LNCAP (cell line): ENCODE measurements around the gene TMEM50B.

ENCODE experiments used
- TF ChIP-seq, protein P1 (sequence below): fragments of 450-650 bp; IDR thresholded peaks from 2 replicates; pipeline ENCODE4 v1.5.1; 2017; ENCODE audit warnings: mild to moderate bottlenecking

The TMEM50B gene

DNA sequence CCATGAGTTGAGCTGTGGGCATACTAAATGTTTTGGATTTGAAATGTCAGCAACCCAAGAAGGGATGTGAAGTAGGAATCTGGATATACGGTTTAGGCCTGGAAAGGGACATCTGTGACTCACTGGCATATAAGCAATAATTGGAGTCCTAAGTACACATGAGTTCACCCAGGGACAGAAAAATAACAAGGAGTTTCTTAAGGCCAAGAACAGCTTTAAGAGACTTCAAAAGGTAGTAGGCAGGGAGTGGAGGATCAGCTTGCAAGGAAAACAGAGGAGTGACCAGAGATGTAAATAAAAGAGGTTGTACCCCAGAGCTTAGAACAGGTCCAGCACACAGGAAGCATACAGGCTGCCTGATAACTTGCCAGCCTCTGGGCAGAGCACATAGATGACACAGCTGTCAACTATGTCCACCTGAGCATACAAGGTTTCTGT is 28.1 kb downstream of the TMEM50B start:
- TF ChIP-seq, protein P1, sequence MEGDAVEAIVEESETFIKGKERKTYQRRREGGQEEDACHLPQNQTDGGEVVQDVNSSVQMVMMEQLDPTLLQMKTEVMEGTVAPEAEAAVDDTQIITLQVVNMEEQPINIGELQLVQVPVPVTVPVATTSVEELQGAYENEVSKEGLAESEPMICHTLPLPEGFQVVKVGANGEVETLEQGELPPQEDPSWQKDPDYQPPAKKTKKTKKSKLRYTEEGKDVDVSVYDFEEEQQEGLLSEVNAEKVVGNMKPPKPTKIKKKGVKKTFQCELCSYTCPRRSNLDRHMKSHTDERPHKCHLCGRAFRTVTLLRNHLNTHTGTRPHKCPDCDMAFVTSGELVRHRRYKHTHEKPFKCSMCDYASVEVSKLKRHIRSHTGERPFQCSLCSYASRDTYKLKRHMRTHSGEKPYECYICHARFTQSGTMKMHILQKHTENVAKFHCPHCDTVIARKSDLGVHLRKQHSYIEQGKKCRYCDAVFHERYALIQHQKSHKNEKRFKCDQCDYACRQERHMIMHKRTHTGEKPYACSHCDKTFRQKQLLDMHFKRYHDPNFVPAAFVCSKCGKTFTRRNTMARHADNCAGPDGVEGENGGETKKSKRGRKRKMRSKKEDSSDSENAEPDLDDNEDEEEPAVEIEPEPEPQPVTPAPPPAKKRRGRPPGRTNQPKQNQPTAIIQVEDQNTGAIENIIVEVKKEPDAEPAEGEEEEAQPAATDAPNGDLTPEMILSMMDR: no peak

DNA sequence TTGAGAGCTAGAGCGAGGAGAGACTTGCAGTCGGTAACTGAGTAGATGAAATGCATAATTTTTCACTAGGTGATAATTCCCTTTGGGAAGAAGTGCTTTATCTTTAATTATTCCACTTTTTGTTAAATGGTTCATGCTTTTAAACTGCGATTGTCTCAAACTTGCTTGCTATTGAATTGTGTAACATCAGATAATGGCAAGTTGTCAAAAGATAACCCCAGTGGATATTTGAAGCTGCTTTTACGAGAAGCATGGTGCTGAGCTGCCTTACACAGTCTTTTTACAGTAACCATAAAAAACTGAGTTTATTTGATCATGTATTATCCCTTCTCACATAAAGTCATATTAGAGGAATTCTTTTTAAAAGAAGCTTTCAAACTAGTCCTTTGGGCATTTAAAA is 30.2 kb downstream of the TMEM50B start:
- TF ChIP-seq, protein P1: no peak

DNA sequence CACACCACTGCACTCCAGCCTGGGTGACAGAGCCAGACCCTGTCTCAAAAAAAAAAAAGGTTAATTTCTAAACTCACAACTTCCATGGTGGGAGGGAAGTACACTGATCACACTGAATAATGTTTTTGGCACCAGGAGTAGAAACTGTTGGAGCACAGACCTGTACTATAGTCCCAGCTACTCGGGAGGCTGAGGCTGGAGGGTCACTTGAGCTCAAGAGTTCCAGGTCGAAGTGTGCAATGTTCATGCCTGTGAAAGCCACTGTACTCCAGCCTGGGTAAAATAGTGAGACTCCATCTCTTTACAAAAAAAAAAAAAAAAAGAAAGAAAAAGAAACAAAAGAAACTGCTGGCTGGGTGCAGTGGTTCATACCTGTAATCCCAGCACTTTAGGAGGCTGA is 35.3 kb downstream of the TMEM50B start:
- TF ChIP-seq, protein P1: no peak

DNA sequence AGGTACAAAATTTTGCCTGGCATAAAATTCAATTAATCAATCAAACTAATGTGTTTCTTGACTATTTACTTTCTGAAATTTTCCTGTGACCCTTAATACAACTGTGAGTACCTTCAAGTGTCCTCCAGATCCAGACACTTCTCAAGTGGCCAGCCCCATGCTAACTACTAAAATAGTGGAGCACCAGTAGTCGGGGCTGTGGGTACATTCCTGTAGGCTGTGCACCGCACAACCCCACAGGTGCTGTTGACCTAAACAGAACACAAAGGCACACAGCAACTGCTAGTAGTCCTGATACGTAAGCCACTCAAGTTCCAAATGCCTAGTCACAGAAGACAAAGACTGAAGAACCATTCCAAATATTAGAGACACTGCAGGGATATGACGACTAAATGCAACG is 36.6 kb downstream of the TMEM50B start:
- TF ChIP-seq, protein P1: no peak

DNA sequence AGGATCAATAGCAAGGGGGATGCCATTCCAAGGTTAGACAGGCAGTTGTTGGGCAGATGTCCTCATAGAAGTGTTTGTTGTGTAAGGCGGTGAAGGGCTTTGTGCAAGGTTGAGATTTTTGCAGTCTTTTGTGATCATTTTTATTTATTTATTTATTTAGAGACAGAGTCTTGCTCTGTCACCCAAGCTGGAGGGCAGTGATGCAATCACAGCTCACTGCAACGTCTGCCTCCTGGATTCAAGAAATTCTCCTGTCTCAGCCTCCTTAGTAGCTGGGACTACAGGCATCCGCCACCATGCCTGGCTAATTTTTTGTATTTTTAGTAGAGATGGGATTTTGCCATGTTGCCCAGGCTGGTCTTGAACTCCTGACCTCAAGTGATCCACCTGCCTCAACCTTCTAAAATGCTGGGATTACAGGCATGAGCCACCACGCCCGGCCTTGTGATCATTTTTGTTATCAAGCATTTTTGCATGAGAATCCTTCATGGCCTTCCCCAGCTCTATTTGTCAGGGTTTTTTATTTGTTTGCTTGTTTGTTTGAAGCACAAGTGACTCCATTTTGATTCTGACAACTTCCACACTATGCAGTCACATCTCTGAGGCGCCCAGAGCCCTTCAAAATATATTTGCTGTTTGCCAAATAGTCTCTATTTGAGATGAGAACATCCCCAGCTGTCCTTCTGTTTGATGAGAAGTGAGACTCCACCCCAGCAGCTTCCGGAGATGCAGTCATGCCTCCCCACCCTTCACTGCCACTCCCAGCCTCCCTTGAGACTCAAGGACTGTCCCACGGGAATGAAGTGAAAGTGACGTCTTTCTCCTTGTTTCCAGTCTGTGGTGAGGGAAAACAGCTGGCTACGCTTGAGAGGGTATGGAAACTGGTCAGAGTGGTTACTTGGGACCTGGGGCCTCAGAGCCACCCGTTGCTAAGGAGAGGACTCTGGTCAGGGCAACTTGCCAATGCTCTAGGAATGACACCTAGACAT is 38.0 kb downstream of the TMEM50B start:
- TF ChIP-seq, protein P1: no peak

DNA sequence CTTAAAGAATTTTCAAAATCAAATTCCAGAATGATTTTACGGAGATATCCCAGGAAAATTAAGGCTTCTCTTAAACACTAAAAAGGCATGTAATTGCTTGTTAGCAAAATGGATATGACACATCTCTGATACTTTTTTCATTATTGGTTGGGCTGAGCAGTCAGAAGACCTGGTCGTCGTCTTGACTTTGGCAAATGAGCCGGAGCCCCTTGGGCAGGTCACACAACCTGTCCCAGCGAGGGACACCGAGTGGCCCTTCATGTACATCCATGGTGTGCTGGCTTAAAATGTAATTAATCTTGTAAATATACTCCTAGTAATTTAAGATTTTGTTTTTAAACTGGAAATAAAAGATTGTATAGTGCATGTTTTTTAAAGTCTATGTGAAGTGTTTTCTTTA is 42.6 kb downstream of the TMEM50B start:
- TF ChIP-seq, protein P1: no peak

DNA sequence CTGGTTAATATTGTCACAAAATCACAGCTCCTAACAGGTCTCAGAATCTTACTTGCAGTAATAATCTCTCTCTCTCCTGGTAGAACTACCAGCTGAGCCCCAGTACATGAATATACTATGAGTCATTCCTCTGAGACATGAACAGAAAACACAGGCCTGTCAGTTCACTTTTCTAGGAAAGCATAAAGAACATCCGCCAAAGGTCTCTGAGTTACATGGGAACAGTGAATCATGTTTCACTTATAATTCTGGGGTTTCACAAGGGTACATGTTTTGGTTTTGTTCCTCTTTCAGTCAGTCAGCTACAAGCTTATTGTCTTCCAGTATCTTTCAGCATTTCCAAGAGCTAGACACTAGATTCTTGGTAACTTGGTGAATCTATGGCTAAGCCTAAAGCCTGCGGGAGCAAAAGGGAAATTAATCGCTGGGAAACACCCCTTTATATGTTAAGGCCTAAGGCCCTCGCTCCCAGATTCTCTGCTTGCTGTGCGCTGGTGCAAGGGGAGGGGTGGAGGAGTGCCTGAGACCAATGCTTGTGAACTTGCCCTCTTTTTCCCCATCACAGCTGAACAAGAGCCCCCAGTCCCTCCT is 44.9 kb downstream of the TMEM50B start:
- TF ChIP-seq, protein P1: no peak
